Left lobe of liver (tissue), 2 donors: ENCODE data around the gene LHX4. TPM values are rescaled to one million over a fixed set of nuclear protein-coding genes. Genes with fewer than 3 reads are reported as not detected.

Experiments used
- ATAC-seq: fragments of 200-7000 bp; cut with Tn5 transposase; one replicate; pipeline ENCODE4 v1.9.1; 2020; ENCODE audit warnings: mild to moderate bottlenecking, moderate library complexity
- DNase-seq: peaks from one replicate; pipeline ENCODE4 v3.0.0-alpha.2; 2020; ENCODE audit warnings: low spot score
- total RNA-seq: library from RNA; stranded (reverse); gene quantifications from one replicate; pipeline ENCODE4 v1.2.1, GENCODE V29; 2021
- donor health status: DM: no; HTN: no; CAD: no; lungs with moderate emphysema.
- donor health status: DM: no; HTN: yes; CAD: no.

LHX4 gene
- total RNA-seq, 1 donor from 2014 or later: 0.10 TPM

DNA sequence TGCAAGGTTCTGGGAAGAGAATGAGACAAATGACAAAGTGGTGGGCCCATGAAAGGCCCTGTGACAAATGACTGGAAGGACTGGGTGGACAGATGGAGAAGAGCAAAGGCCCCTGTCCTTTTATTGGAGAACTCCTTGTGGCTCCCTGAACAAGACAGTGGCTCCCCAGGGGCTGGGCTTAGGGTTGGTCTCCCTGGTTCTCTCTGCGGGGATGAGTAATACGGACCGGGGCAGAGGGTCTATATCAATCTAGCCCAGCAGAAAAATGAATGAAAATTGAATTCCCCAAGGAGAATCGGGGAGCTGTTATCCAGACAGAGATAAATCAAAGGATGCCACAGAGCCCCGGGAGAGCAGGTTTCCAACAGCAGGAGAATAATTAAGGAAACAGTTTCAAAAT, 5.2 kb upstream of the LHX4 start:
- DNase-seq (no peak), ATAC-seq (no peak)

DNA sequence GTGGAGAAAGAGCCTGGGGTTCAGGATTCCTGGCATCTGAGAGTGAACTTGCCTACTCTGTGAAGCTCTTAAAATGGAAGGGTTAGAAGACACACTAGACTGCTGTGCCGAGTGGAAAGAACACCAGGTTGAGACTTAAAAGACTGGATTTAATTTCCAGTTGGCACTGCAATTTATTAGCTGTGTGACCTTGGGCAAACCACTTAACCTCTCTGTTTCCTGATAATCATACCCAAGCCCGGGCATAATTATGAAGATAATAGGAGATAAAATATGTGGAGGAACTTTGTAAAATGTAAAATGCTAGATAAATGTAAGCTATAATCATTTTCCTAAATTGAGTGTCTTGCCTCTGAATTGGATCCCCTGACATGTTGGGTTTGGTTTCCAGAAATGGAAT, 4.7 kb upstream of the LHX4 start:
- DNase-seq (no peak), ATAC-seq (no peak)

DNA sequence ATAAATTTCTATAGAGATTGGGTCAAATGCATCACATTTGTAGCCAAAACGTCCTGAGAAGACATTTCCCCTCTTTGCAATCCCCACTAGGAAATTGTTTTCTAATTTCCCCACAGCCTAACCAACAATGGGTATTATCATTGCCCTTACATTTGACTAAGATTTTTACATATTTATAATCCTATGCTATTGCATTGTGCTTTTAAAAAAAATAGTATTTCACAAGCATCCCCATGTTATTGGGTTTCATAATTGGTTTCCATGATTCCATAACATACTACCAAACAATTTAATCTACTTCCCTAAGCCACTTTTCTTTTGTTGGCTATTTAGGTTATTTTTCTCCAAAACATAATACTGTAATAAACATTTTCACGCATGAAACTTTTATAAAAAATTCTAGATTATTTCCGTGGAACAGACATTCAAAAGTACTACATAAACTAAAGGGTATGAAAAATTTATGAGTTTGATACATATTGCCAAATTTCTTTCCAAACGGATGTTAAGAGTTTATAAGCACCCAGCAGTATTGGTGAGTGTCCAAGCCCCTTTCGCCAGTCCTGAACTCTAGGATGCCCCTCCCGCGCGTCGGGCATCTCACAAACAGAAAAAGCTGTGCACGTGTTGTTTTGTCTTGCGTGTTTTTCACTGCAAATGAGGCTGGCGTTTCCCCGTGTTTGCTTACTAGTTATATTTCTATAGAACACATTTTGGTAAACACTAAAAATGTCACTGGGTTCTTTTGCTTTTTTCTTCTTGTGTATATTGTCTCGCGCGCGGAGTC, 2.0 kb upstream of the LHX4 start:
- no peak for DNase-seq
- ATAC-seq: no peak

DNA sequence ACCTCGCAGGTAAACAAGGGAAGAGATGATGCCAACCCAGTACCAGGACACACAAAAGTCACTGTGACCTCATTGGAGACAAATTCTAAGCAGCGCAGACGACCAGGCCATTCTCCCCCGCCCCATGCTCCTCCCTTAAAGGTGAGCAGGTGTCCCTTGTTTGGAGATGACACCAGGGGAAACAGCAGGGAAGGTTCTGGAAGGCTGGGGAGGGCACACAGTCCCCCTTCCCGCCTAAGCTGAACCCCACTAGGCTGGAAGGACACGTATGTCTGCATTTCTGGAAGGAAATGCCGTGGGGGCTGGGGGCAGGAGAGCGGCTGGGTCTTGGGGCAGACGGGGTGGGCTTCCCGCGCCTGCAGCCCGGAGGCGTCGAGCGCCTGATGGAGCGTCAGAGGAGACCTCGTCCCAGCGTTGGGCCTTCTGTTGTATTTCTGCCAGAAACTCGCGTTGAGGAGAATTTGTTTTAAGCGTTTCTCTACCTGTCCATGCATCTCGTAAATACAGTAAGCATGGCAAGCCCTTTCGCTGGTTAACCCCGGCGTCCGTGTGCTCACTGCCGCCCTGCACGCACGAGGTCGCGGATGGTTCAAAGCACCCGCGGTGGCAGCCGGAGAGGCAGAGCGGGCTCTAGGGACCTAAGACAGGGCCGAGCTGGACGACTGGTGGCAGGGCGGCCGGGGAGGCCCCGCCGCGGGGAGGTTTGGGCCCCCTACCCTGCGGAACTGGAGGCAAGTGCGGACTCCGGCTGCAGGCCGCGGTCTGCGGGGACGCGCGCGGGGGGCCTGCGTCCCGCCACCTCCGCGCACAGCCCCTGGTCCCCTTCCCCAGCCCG, 1.2 kb upstream of the LHX4 start:
- DNase-seq (no peak), ATAC-seq (peak; percentile 40)

DNA sequence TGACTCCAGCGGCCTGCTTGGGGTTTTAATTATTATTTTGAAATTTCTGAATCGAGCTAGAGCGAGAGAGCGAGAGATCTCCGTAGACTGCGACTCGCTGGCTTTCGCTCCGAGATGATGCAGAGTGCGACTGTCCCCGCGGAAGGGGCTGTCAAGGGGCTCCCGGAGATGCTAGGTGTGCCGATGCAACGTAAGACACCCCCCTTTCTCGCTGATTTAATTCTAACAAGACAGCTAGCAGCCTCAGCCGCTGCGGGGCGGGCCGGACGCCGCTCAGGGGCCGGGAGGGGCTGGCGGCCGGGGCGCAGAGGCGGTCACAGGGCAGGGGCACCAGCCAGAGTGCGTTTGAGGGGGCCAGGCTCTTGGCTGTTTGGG, 339 bp downstream of the LHX4 start:
- ATAC-seq: no peak
- DNase-seq: no peak

DNA sequence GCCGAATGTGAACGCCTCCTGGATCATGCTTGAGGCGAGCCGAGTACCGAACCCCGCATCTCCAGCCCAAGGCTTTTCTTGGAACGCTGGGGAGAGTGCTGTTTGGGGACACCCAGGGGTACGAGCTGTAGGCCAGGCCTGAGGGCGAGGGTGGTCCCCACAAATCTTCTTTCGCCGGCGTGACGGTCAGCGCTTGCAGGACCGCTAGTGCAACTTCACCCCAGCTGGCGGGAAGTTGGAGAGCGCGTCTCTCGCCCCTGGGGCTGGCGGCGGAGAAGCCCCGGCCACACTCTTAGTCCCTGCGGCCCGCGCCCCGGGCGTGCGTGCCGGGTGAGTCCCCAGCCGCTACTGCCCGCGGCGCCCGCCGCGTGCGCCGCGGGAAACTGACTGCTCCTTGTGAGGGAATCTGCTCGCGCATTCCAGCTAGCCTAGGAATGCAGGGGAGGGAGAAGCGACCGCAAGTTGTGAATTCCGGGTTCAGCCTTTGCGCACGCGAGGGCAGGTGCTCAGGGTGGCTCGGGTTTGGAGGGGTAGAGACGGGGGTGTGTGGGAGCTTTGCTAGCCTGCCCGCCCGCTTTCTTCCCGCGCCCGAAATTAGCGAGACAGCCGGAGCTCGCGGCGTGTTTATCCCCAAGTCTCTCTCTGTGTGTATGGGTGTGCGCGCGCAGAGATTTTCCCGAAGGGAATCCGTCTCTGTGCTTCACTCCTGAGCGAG, 884 bp downstream of the LHX4 start:
- DNase-seq: no peak

DNA sequence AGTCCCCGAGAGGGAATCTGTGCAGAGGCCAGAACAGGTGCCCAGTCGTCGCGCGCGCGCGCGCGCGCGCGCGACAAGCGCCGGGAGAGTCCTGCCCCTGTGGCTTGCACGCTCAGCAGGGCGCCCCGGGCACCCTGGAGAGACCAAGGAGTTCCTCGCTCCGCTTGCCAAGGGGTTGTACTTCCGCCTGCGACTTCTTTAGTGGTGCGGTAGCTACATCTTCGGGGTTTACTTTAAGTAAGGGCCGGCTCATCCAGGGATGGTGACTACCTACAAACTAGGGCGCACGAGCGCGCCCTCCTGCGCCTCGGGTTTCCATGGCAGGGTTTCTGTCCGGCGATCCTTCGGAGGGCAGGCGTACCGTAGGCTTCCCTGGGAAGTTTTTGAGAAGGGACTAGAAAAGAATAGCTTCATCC, 1.4 kb downstream of the LHX4 start:
- DNase-seq (no peak), ATAC-seq (no peak)

More for the DNA sequence above, 884 bp downstream of the LHX4 start:
- ATAC-seq: no peak

DNA sequence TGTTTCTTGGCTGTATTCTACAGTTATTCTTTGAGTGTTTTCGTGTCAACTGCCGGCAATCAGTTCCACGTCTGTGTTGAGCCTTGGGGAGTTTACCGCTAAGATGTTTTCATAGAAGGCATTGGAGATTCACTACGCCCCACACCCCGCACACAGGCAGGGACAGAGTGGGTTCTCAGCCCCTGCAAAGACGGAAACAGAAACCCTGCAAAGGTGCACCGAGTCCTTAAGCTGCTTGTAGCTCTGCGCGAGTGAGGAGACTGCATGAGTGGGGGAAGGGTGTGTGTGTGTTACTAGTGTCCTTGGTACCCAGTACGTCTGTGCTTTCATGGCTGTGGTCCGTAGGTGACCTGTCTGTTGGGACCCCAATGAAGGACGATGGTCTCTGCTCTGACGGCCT, 1.9 kb downstream of the LHX4 start:
- ATAC-seq (no peak), DNase-seq (no peak)

DNA sequence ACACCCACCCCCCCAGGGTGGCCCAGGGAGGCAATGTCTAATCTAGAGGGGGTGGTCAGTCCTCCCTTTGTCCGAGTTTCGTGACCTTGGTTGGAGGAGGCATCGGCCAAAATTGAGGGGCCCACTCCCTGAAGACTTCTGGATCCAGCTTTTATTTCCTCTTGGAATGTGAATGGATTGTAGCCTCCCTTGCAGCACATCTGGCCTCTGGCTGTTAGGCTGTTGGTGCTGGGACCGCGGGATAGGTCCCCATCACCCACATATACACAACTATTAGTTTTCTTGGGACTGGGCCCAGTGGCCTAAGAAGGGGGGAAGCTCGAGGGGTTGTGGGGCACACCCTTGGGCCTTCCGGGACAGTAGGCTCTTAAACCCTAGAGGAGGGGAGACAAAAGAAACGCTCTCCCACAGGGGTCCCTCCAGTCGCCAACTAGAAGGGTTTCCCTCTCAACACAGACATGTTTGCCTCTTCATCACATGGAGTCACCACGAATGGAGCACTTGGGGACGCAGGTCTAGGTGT, 2.5 kb downstream of the LHX4 start:
- ATAC-seq (no peak), DNase-seq (no peak)

DNA sequence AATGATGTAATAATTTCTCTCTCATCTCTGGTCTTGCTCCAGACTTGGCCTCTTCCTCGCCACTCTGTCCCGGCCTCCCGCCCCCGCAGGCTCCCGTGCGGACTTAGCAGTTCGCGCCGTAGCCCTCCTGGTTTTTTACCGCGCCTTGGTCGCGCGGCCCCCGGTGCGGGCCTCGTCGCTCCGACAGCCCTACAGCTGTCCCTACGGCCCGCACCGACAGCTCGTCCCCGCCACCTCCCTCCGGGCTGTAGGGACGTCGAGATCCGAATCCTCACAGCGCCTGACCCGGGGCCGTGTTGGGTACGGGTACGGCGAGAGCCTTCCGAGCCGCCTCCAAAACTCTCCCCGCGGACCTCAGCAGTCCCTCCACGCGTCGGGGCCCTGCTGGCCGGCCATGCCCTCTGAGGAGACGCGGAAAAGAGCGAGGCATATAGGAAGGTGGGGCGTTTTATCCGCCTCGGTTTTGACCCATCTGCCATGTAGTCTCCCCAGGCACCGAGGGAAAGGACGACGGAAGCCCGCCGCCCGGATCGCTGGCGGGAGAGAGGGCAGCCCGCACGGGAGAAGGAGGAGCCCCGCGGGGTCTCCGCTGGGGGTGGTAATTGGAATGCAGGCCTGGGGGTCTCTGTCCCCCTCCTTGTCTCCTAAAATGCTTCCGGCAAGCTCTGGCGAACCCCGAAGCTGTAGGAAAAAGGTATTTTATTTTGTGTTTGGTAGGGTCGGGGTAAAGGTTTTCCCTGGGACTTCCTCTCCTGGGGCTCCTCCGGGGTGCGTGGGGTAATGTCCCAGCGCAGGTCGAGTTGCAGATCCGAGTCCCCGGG, 3.3 kb downstream of the LHX4 start:
- no peak for ATAC-seq
- no peak for DNase-seq

DNA sequence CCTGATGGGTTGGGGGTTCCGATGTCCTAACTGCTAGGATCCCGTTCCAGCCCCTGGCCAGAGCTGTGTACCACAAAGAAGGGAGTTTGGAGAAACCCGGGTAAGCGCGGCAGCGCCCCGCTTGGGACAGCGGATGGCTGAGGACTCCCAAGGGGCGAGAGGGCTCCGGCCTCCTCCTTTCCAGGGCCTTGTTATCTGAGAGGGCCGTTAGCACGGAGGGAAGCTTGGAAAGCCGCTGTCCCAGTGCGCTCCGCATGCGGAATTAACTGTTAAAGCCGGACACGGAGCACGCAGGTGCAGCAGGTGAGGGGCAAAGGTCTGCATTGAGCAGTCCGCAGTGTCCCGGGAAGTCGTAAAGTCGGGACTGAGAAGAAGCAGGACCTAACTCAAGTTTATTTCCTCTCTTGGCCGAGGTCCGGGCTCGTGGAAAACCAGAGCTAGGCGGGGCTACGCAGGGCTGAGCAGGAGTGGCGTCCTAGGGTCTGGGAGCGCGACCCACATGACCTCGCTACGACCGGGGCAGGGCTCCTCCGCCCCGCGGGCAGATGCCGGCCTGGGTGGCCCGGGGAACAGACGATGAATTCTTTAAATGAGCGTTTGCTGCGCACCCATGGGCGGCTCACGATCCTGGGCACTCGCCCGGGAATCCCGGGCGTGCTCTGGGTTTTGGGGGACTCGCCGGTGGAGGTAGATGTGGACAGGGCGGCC, 4.5 kb downstream of the LHX4 start:
- DNase-seq (no peak), ATAC-seq (peak; percentile 67)

DNA sequence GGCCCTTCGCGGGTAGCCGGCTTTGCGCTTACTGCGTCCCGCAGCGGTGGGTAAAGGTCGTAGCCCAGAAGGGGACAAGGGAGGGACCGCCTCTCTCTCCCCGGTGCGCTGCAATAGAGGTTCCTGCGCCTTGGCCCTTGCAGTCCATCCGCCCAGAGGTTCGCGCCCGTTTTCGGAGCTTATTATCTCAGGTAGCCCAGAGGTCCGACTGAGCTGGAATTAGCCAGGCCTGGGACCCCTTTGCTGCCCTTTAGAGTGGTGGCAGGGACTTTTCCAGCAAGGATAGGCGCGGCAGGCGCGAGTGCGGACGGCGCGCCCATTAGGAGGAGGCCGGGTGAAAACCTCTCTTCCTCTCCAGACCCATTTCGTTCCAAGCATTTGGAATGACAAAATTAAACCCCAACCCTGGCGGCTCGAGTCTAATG, 5.0 kb downstream of the LHX4 start:
- DNase-seq: no peak
- peak; percentile 12 for ATAC-seq

DNA sequence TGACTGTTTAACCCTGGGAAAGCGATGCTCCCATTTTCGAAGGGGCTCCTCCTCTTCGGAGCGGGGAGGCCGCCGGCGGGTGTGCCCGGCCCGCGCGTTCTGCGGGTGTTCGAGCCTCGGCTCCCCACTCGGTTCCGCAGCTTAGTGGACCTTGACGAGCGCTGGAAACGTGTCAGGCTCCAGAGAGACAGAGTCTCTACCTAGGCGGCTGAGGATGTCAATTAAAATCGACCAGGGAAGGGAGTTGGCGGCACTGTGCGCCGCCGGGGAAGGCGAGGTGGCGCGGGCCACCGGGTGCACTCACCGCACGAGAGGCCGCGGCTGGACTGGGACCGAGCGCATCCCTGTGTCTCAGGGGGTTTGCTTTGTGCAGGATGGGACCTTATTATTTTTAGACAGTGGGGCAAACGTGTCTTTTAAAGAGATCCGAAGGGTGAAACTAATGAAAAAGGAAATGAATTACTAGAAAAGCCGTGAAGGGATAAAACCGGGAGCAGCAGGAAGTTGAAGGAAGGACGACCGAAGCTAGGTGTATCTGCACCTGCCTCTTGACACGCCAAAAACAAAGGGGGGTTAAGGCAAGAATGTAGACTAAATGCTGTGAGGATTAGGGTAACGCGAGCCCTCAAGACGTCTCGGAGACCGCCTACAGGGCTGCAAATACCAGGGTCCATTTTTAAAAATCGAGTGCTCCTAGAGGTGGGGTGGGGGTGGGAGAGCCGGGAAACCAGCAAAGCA, 5.6 kb downstream of the LHX4 start:
- DNase-seq (no peak), ATAC-seq (no peak)

DNA sequence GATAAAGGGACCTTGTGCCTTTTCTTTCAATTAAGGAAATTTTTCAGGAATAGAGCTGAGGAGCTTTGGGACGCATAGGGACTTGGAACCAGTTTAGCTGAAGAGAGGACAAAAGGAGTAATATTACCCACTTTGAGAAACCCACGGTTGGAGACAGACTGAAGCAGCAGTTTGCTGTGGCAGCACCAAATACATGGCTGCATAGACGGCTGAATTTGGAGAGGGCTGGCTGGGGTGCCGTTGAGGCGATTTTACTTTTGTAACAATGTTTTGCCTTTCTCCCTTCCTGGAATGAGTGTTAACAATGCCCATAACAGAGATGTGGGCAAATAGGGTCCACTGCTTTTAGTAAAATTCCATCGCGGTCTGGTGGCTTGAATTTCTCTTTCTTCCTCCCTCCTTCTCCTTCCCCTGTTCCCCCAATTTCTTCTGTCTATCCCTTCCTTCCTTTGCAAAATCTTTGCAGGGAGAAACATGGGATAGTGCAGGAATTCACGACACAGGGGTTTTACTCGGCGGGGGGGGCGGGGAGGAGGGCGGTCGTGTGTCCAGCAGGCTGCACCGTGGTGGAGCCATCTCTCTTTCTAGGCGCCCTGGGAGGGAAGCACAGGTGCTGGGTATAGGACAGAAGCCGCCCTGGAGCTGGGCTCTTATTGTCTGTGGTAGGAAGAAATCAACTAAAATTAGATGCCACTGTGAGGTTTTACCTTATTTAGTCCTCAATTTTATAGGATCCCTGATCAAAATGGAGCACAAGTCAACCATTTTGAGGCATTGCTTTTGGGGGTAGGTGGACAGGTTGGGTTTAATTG, 6.8 kb downstream of the LHX4 start:
- no peak for ATAC-seq
- no peak for DNase-seq

DNA sequence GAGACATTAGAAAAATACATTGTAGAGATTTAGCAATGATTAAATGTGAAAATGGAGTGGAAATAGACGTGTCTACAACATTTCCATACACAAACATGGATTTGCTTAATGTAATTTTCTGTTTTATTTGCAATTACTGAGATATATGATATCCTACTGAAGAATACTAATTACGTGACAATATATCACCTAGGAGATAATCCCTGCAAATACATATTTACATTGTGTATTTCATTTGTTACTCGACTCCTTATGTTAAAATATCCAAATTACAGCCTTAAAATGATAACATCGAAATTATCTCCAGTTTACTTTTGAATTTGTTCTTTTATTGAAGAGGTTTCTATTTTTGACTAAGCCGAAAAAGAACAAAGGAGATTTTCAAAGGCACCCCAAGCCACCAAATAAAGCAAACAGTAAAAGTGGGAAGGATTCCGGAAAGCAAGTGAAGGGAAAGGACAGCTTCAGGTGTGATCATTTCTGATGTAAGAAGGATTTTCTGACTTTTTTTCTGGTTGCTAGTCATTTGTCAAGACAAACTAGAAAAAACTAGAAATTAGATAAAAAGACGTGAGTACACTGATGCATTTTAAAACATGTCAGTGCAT, 7.9 kb downstream of the LHX4 start:
- DNase-seq: no peak
- no peak for ATAC-seq

DNA sequence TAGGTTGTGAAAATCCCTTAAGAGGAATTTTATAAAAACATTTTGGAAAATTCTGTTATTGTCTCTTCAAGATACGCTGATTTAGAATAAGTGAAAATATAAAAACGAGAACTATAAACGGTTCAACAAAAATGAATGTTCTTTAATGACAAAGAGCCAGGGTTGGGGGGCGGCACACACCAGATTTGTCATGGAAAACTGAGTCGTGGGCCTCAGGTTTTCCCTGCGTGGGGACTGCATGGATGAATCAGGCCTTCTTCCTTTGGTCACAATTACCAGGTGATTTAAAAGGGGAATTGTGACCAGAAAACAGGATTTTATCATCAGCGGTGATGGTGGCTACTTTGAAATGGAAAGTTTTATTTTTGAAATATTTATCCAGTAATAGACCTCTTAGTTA, 8.6 kb downstream of the LHX4 start:
- no peak for DNase-seq
- no peak for ATAC-seq

DNA sequence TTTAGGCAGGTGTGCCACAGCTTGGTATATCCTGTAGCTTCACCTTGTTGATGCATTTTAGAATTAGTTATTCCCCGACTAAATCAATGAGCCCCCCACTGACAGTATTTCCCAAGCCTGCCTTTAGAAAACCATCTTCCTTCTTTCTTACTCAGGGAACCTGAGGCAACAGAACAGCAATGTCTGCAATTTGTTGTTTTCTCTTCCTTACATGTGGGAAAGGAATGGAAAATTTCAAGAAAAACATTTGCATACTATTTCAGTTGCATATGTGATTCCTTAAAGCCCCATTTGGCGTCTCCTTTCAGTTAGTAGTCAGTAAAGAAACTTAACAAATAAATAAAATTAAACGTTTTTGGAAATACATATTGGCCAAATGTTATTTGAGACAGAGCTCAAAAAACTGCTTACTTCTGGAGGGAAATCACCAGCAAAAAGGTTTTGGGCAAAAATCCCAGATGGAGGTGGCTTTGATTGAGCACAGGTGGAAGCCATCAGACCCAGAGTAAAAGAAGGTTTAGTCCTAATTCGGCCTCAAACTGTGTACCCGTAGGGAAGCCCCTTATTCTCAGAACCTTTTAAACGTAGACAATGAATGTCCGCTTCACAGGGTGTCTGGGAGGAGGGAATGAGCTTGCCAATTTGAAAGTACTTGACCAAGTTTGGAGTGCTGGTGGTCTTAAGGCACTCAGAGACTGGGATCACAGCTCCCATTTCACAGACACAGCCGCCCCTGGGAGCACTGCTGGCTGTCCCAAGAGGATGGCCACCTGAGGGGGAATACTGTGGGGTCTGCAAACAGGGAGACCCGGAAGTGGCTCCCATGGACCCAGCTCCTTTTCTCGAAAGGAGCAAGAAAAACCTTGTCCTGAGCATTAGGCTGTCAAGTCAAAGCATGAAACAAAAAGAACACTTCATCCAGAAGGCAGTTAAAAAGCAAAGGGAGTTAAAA, 9.4 kb downstream of the LHX4 start:
- DNase-seq: no peak
- no peak for ATAC-seq
